ENCODE measurements around the gene ZDHHC14.

The ZDHHC14 gene

DNA sequence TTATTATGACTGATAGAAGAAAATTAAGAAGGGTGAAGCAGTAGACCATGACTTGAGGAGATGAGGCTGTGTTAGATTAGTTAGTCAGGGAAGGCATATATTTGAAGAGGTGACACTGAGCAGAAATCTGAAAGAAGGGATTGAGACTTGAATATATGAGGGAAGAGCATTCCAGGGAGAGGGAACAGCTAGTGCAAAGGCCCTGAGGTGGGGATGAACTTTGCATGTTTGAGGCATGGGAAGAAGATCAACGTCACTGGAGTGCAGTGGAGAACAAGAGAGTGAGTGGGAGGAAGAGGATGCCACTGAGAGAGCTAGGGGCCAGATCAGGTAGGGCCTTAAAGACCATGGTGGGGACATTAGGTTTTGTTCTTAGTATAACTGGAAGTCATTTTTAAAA, 119.0 kb downstream of the ZDHHC14 start:
- H3K4me3 ChIP-seq (replicated peaks; ENCODE audit: low read depth, low read length), result no peak overlapping the region
- no peak for DNase-seq (ENCODE audit: extremely low read depth, low read depth)
- no peak for TF ChIP-seq CTCF (IDR thresholded peaks at IDR 0.05; ENCODE audit: low read depth, low read length, missing control alignments)

DNA sequence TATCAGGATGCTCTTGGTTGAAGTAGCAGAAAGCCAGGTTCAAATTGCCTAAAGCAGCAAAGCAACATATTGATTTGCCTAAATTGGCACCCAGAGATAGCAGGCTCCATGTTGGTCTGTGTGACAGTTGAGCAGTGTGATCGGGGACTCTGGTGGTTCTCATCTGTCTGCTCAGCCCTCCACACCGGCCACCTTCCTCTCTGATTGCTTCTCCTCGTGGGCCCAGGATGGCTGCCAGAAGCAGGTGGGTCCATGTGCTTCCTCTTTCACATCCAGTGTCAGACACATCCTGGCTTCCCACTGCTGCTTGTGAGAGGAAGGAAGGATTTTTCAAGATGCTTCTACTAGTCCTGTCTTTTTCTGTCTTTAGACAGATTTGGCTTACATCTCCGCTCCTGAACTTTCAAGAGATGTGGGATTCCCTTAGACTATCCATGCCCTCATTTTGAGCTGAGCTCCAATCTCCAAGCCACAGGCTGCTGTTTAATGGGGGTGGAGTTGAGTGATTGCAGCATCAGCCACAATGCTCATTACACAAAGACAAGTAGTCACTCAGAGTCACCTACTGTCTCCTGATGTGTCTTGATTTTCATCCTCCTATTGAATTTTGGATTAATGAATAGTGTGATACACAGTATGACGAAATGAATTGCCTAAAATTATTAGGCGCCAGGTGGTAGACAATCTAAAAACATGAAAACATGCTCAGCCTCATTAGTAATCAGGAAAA, 122.2 kb downstream of the ZDHHC14 start:
- DNase-seq (ENCODE audit: extremely low read depth, low read depth), result no peak
- TF ChIP-seq CTCF (IDR thresholded peaks at IDR 0.05; ENCODE audit: low read depth, low read length, missing control alignments), result no peak
- H3K4me3 ChIP-seq (replicated peaks; ENCODE audit: low read depth, low read length), result no peak overlapping the region

GRCh38 chr6:157505912-157506491, 125.0 kb downstream of the ZDHHC14 start:
- no peak for DNase-seq (ENCODE audit: extremely low read depth, low read depth)
- no peak overlapping the region for H3K4me3 ChIP-seq (replicated peaks; ENCODE audit: low read depth, low read length)
- no peak for TF ChIP-seq CTCF (IDR thresholded peaks at IDR 0.05; ENCODE audit: low read depth, low read length, missing control alignments)

DNA sequence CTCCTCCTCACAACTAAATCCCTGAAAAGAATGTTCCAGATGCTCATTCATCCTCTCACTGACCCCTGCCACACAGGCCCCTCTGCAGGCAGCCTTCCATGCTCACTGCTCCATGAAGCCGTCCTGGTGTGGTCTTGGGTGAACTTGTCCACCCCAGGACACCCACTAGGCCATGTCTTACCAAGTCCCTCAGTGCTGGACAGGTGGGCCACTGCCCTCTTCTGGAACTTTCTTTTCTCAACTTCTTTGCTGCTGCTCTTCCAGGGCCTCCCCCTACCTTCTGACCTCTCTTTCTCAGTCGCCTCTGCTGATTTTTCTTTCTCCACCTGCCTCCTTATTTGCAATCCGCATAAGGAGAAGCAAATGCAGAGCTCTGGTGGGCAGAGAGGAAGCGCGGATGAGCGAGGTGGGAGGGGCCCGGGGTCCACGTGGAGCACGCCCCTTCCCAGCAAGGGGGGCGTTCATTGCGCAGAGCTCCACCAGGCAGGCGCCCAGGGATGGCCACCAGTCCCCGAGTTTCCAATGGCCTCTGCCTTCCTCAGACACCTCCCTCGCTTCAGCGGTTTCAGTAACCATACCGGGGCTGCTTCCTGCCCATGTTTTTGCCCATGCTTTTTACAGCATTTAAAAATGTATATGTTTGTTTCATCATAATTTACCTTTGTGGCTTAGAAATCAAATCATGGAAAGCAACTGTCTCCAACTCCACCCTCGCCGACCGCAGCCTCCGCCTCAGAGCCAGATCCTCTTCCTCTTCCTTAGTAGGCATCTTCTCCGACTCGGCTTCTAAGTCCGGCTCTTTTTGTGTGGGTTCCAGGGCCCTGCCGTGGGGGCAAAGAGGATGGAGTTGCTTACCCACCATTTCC, 129.6 kb downstream of the ZDHHC14 start:
- H3K4me3 ChIP-seq (replicated peaks; ENCODE audit: low read depth, low read length), result no peak overlapping the region
- no peak for DNase-seq (ENCODE audit: extremely low read depth, low read depth)
- TF ChIP-seq CTCF (IDR thresholded peaks at IDR 0.05; ENCODE audit: low read depth, low read length, missing control alignments), result no peak

DNA sequence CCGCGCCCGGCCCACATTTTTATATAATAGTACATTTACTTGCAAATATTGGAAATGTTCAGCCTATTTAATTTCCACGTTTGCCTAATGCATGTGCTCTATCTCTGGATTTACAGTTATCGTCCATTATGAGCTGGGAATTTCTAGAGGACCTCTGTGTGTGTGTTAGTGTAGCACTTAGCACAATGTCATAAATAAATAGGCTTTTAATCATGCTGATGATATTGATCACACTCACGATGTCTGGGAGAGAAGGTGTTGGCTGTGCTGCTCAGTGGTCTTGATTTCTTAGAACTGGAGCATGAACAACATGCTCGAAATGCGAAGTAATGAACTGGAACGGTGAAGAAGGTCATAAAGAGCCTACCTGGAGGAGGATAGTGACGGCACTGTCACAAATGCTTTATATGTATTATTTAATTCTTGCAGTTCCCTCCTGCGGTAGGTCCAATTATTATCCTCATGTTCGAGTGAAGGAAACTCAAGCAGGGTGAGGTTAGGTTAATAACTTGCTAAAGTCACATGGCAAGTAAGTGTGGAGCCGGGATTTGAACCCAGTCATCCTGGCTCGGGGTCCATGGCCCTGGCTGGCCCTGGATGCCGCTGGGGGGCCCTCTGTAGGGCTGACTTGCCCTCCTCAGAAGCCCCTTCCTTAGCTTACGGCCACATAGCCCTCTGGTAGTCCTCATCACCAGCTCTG, 130.8 kb downstream of the ZDHHC14 start:
- H3K4me3 ChIP-seq (replicated peaks; ENCODE audit: low read depth, low read length), result no peak overlapping the region
- TF ChIP-seq CTCF (IDR thresholded peaks at IDR 0.05; ENCODE audit: low read depth, low read length, missing control alignments), result no peak
- DNase-seq (ENCODE audit: extremely low read depth, low read depth), result no peak

DNA sequence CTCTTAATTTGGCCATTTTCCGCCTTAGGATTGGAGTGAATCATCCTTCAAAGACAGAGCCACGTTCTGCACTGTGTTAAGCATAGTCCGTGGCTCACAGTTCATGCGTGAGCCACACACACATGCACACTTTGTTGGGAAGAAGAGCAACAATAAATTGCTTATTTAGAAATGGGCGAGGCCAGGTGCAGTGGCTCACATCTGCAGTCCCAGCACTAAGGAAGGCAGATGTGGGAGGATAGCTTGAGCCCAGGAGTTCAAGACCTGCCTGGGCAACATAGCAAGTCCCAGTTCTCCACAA, 131.3 kb downstream of the ZDHHC14 start:
- no peak overlapping the region for H3K4me3 ChIP-seq (replicated peaks; ENCODE audit: low read depth, low read length)
- no peak for TF ChIP-seq CTCF (IDR thresholded peaks at IDR 0.05; ENCODE audit: low read depth, low read length, missing control alignments)
- DNase-seq (ENCODE audit: extremely low read depth, low read depth), result no peak

Data from HFF-Myc (cell line).